A673 (cell line): ENCODE data around the gene GALNT10. TPM values are rescaled to one million over a fixed set of nuclear protein-coding genes. Genes with fewer than 3 reads are reported as not detected.

Experiments used
- BruUV-seq: library from RNA; stranded (reverse); fragments of 400-500 nt; replicated peaks from 2 replicates; lab custom pipeline; 2021; lab: Mats Ljungman, UMichigan
- CTCF ChIA-PET: fragments of 300-600 bp; sonication (Branson Sonifier 250); formaldehyde crosslinking; loops from one replicate; lab custom pipeline; 2022; ENCODE audit warnings: antibody characterized with exemption; lab: Charles Lee
- POLR2A ChIA-PET: fragments of 300-600 bp; sonication (Branson Sonifier 250); formaldehyde crosslinking; loops from one replicate; lab custom pipeline; 2022; ENCODE audit warnings: antibody characterized with exemption; ENCODE audit not compliant: low non-redundant PET; lab: Charles Lee
- DNase-seq: peaks from one replicate; pipeline ENCODE4 v3.0.0-alpha.2; 2015; ENCODE audit warnings: low spot score
- H3K27ac ChIP-seq: fragments of 200-600 bp; sonication (generic); 2 replicates; pipeline ENCODE4 v1.5.1; 2016; ENCODE audit warnings: mixed run types, low read depth, mild to moderate bottlenecking, mixed read lengths, antibody characterized with exemption, low read length; ENCODE audit not compliant: poor library complexity, severe bottlenecking
- H3K27me3 ChIP-seq: fragments of 200-600 bp; sonication (generic); replicated peaks from 2 replicates; pipeline ENCODE4 v1.6.1; 2017; ENCODE audit warnings: mixed run types, low read depth, mild to moderate bottlenecking, mixed read lengths, antibody characterized with exemption, low read length; ENCODE audit not compliant: insufficient read depth, poor library complexity
- H3K36me3 ChIP-seq: fragments of 200-600 bp; sonication (generic); 2 replicates; pipeline ENCODE4 v1.6.1; 2016; ENCODE audit warnings: mixed run types, mild to moderate bottlenecking, mixed read lengths, antibody characterized with exemption, low read length; ENCODE audit not compliant: insufficient read depth, poor library complexity, severe bottlenecking
- H3K4me1 ChIP-seq: fragments of 200-600 bp; sonication (generic); 2 replicates; pipeline ENCODE4 v1.6.1; 2017; ENCODE audit warnings: mixed run types, mild to moderate bottlenecking, mixed read lengths, antibody characterized with exemption, low read length; ENCODE audit not compliant: insufficient read depth, poor library complexity, severe bottlenecking
- H3K4me3 ChIP-seq: fragments of 200-600 bp; sonication (generic); 2 replicates; pipeline ENCODE4 v1.5.1; 2016; ENCODE audit warnings: low read depth, mixed run types, mild to moderate bottlenecking, mixed read lengths, low read length; ENCODE audit not compliant: poor library complexity, severe bottlenecking
- H3K9me3 ChIP-seq: fragments of 200-600 bp; sonication (generic); 2 replicates; pipeline ENCODE4 v1.6.1; 2016; ENCODE audit warnings: mixed run types, low read depth, mild to moderate bottlenecking, mixed read lengths, antibody characterized with exemption, low read length; ENCODE audit not compliant: poor library complexity, severe bottlenecking
- EZH2 ChIP-seq: fragments of 200-600 bp; sonication (generic); IDR thresholded peaks from 2 replicates; pipeline ENCODE4 v1.6.1; 2017; ENCODE audit warnings: borderline replicate concordance, low read depth, mild to moderate bottlenecking, mixed read lengths, antibody characterized with exemption, low read length; ENCODE audit not compliant: poor library complexity, severe bottlenecking
- intact Hi-C: fragments of 100-400 bp; cut with micrococcal nuclease; formaldehyde crosslinking; loops from one replicate; pipeline ENCODE4 v1.10.0; 2022; ENCODE audit not compliant: unreplicated experiment
- total RNA-seq: library from RNA; stranded (reverse); gene quantifications from 2 replicates; pipeline ENCODE4 v1.2.3, GENCODE V29; 2021
- TF ChIP-seq, protein P1 (sequence below): fragments of 300-800, 200-600 bp; sonication (generic); conservative IDR thresholded peaks from 2 replicates; pipeline ENCODE4 v1.5.1; 2017; ENCODE audit warnings: low read depth, mild to moderate bottlenecking, antibody characterized with exemption, low read length, moderate library complexity, mixed read lengths

The GALNT10 gene
- total RNA-seq, 1 experiment from 2014 or later = 17.9 TPM

DNA sequence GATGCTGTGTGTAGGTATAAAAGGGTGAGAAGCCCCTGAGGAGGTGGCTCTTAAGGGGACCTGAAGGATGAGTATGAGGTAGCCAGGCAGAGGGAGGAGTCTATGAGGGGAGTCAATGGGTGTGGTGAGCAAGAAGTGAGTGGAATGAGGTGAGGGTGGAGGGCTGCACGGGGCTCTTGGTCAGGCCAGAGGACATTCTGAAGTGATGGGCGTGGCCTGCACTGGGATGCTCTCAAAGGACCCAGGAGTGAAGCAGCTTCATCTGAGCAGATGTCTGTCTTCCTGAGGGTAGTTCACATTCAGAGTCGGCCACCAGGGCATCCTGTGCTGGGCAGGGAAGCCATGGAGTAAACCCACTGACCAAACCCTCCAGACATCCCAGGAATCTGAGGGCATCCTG, 210.1 kb downstream of the GALNT10 start:
- BruUV-seq = no TSS peak
- intact Hi-C loops = loop anchor here (5.0 kb wide), 1 partner anchor 138 kb away; no protein-coding TSS in a partner anchor
- Histone ChIP-seq H3K36me3 (no peaks in the 10 kb centered on the region), H3K4me1 (peaks cover 13% of the 10 kb centered on the region), H3K27me3 (no peaks in the 10 kb centered on the region), H3K27ac (no peak overlapping the region), H3K4me3 (no peak overlapping the region), H3K9me3 (no peaks in the 10 kb centered on the region)
- CTCF ChIA-PET = no interaction called here
- no peak for DNase-seq
- POLR2A ChIA-PET = no interaction called here
- TF ChIP-seq EZH2 = no peak
- TF ChIP-seq, protein P1, sequence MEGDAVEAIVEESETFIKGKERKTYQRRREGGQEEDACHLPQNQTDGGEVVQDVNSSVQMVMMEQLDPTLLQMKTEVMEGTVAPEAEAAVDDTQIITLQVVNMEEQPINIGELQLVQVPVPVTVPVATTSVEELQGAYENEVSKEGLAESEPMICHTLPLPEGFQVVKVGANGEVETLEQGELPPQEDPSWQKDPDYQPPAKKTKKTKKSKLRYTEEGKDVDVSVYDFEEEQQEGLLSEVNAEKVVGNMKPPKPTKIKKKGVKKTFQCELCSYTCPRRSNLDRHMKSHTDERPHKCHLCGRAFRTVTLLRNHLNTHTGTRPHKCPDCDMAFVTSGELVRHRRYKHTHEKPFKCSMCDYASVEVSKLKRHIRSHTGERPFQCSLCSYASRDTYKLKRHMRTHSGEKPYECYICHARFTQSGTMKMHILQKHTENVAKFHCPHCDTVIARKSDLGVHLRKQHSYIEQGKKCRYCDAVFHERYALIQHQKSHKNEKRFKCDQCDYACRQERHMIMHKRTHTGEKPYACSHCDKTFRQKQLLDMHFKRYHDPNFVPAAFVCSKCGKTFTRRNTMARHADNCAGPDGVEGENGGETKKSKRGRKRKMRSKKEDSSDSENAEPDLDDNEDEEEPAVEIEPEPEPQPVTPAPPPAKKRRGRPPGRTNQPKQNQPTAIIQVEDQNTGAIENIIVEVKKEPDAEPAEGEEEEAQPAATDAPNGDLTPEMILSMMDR = no peak

DNA sequence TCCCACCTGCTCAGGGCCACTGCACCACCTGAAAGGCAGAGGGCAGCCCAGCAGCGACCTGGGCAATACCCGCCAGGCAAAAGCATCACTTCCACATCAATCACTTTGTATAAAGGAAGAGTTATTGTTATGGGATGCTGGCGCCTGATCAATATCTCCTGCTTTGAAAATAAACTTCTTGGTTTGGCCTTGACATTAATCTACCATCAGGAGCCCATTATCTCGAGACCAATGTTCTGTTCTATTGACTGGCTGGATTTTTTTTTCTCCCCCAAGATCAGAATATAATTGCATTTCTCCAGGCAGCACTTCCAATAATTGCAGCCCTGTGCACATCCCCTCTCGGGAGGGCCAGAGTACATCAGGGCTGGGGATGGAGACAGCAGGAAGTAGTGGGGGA, 210.8 kb downstream of the GALNT10 start:
- no peaks in the 10 kb centered on the region for H3K9me3 ChIP-seq
- H3K36me3 ChIP-seq = no peaks in the 10 kb centered on the region
- H3K4me3 ChIP-seq = no peak overlapping the region
- BruUV-seq = no TSS peak
- peaks cover 10% of the 10 kb centered on the region for H3K4me1 ChIP-seq
- TF ChIP-seq, protein P1 = no peak
- no peak for TF ChIP-seq EZH2
- no peaks in the 10 kb centered on the region for H3K27me3 ChIP-seq
- intact Hi-C loops = loop anchor here (5.0 kb wide), 1 partner anchor 139 kb away; no protein-coding TSS in a partner anchor
- no peak for DNase-seq
- CTCF ChIA-PET = no interaction called here
- POLR2A ChIA-PET = no interaction called here
- H3K27ac ChIP-seq = no peak overlapping the region

DNA sequence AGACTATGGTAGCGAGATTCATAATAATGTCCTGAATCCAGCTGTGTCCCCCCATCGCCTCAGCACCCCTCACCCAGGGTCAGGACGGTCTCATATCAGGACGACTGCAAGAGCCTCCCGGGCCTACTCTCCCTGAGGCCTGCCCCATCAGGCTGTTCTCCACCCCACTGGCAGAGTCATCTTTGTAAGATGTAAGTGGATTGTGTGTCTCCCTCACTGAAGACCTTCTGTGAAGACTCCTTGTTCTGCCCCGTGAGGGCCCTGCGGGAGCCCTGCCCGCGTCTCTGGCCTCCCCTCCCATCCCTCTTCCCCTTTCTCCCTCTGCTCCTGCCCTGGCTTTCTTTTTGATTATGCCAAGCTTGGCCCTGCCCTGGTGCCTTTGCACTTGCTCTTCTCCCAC, 211.4 kb downstream of the GALNT10 start:
- Histone ChIP-seq H3K9me3 (no peaks in the 10 kb centered on the region), H3K27ac (no peak overlapping the region), H3K27me3 (no peaks in the 10 kb centered on the region), H3K4me3 (no peak overlapping the region), H3K4me1 (peaks cover 10% of the 10 kb centered on the region), H3K36me3 (no peaks in the 10 kb centered on the region)
- ChIA-PET POLR2A (no interaction called here), CTCF (interaction anchor here (0.8 kb wide), 1 partner anchor 329 kb away, joined by 4 read pairs; no protein-coding TSS in a partner anchor)
- no peak for TF ChIP-seq EZH2
- TF ChIP-seq, protein P1 = no peak
- intact Hi-C loops = loop anchor here (5.0 kb wide), 1 partner anchor 140 kb away; no protein-coding TSS in a partner anchor
- BruUV-seq = no TSS peak
- DNase-seq = no peak
